ENCODE data around the gene GPR135.

GPR135 gene, protein sequence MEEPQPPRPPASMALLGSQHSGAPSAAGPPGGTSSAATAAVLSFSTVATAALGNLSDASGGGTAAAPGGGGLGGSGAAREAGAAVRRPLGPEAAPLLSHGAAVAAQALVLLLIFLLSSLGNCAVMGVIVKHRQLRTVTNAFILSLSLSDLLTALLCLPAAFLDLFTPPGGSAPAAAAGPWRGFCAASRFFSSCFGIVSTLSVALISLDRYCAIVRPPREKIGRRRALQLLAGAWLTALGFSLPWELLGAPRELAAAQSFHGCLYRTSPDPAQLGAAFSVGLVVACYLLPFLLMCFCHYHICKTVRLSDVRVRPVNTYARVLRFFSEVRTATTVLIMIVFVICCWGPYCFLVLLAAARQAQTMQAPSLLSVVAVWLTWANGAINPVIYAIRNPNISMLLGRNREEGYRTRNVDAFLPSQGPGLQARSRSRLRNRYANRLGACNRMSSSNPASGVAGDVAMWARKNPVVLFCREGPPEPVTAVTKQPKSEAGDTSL

DNA sequence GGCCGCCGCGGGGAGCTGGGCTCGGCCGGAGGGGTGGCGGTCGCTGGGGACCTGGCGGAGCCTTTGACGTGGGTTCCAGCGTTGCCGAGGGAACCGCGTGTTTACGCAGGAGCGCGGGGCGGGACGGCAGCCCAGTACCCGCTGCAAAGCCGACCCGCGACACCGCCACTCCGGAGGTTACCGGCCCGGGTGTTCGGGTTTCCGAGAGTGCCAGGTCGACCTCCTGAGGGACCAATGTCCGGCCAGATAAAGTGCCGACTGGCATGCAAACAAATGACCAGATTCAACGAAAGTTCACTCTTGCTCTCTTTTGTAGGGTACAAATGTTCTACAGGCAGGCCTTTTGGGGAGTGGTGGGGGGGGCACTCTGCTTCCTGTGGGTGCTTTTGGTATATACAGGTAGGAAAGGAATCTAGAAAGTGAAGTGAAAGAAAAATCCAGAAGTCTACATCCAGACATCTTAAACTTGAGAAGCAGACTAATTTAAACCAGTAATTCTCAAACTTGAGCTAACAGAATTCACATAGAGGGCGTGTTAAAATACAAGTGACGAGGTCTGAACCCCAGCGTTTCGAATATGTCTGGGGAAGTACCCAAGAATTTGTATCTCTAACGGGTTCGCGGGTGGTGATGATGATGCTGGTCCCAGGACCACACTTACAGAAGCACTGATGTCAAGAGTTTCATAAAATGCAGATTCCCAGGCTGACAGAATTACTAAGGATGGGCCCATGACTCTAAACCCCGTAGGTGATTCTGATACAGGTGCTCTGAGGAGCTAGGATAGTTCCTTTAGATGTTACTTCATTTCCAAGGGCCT lies at the start of gene GPR135:
Gene GPR135, minus strand, starts transcription at position 65 of the 820 bp plus-strand sequence. CDS start 154 bp downstream, outside the sequence.
- DNase-seq = peak; percentile 13 to 15

DNA sequence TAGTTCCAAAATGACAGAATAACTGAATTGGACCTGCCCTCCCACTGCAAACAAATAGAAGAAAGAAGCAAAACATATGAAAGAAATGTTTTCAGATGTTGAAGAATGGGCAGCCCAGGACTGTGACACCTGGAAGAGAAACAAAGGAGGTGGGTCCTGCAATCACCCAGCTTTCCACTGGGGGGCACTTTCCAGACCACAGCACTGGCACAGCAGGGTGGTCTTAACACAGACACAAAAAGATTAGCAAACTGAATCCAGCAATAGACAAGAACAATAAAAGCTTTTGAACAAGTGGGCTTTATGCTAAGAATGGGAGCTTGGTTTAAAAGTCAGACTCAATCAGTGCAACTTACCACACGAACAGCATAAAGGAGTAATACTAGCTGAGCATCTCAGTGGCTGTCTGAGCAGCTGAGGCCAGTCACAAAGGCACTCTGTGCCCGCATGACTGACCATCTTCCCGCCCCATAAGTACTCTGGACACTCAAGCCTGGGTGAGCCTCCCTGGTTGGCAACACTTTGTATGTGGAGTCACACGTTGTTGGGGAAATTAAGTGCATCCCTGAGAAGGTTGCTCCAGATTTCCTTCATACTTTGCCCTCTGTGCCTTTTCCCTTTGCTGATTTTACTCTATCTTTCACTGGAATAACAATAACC lies 46.9 kb upstream of the GPR135 start:
- DNase-seq = no peak

DNA sequence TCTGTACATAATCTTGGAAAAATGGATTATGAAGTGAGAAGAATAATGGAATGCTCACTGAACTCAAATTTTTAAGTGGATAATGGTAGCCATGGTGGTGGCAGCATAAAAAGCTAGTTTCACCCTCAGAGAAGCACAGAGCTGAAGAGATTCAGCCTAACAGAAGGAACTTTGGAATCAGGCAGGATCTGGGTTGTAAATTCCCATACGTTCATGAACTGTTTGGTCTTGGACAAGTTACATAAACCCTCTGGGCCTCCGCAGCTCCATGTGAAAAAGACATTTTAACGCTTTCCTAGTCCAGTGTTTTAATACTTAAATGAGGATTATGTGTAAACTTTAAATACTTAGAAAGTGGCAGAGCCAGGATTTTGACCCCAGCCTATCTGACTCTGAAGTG lies 45.8 kb upstream of the GPR135 start:
- no peak for DNase-seq

DNA sequence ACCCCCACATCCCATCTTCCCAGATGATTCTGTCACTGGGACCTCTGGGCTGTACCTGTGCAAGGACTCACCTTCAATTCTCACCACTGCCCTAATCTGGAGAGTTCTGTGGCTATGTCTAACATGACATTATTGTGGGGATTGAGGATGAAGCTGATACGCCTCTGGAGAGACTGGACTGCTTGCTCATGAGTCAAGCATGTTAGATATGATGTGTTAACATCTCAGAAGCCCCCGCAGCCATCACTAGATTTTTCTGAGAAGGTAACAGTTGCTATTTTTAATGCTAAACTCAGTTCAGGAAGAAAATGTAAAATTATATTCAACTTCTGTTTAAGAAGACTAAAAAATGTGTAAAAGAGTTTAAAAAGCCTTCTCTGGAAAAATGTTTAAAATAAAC lies 44.8 kb upstream of the GPR135 start:
- DNase-seq = no peak

DNA sequence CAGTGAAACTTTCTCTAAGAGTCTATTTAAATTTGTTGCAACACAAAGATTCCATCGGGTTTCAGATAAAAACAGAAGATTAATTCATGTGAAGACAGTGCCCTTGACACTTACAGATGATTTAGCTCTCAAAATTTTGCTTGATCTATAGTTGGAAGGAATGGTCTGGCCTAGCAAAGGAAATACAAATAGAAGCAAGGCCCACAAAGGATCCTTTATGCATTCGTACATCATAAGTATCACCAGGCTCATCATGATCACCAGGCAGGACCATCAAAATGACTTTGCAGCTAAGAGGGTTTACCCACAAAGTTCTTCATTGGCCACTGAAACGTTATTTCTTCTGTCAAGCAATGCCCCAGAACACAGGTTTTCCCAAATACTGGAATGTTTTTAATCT lies 43.9 kb upstream of the GPR135 start:
- DNase-seq = no peak

DNA sequence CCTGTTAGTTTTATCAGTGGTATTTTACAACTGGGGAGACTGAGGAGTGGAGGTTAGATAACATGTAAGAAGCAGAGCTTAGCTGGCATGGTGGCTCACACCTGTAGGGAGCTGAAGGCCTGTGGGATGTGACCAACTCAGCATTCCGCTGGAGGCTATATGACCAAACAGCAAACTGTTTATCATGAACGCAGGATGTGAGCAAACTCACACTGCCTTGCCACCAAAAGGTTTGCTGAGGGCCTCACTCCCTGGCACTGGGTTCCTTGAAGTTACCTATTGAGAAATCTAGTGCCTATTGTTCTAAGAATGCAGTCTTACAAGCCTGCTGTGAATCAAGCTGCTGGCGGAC lies 42.5 kb upstream of the GPR135 start:
- no peak for DNase-seq

DNA sequence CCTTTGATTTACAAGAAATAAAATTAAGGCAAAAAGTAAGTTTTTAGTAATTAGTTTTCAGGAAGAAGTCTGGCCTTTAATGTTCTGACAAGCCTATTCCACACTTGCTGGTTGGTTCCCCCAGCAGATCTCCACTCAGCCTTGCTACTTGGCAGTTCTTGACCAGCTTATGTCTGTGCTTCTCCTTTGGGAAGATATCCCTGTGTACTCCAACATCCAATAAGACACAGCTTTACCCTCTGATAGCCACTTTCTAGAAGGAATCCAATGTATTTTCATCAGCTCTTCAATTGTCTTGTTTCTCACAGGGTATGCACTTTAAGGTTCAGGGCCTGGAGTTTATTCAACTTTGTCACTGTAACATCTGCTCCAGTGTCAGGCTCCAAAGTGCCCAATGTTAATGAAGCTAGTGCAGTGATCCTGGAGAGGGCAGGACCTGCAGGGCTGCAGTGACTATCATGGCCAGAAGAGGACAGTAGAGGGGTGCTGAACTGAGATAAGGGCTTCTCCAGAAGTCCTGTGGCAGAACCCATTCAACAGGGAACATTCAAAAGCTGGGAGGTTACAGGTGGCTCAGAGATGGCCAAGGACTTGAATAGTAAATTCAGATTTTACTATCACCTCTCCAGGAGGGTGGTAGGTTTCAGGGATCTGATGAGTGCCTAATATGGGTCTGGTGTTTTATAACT lies 42.0 kb upstream of the GPR135 start:
- peak; percentile 31 for DNase-seq

DNA sequence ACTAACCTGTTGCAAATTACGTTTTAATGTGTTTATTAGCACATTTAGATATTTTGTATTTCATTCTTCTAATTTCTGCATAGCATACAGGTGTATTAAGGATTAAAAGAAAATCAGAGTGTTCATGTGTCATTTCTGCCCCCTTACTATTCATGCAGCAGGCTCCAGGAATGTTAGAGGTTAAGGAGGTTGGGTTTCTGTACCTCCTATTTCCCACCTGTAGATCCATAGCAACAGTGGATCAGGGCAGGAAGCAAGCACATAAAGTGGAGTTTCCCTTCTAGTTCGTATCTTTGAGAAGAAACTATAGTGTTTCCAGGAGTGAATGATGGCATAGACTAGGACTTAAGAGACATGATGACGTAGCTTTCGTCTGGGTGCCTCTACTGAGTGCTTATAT lies 38.1 kb upstream of the GPR135 start:
- DNase-seq = no peak

DNA sequence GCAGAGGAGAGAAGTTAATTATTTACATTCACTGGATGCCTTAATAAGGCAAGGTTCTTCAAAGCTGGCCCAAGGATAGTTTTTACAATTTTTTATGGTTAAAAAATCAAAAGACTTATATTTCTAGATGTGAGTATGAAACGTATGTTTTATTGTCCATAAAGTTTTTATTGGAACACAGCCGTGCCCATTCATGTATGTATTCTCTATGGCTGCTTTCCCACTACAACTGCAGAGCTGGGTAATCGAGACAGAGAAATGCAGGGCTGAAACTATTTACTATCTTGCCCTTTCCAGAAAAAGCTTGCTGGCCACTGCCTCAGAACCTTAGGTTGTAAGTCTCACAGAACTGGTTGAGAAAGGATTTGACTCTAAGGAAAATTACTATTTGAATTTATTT lies 35.6 kb upstream of the GPR135 start:
- no peak for DNase-seq

DNA sequence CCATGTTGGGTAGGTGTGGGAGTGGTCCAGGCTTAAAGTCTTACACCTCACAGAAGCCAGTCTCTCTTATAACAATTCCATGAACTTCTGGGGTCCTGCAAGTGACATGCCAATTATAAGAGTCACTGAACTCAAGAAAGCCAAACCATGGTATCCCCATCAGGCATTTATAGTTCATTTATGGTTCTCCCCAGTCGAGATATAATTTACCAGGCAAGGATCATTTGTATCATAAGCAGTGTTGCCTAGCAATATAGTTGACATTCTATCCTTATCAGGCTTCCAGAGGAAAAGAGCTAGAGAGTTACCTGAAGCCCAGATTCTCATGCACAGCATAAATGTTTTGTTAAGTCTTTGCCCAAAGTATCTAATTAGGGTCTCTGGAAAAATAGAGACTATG lies 27.2 kb upstream of the GPR135 start:
- no peak for DNase-seq

DNA sequence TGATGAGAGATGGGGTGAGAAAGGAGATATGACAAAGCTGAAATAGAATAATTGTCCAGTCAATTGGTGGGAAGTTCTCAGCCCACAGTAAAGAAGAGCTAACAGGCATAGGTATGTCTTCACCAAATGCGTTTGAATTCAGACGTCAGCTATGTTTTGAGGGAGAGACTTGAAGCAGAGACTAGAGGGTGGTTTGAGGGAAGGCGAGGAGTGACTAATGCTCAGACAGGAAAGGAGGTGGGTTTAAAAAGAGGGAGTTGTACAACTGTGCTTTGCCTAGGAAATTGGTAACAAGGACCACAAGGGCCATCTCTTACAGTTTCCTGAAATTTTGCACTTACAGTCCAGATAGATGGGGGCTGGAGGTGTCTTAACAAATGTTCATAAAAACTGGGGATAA lies 25.6 kb upstream of the GPR135 start:
- DNase-seq = no peak

DNA sequence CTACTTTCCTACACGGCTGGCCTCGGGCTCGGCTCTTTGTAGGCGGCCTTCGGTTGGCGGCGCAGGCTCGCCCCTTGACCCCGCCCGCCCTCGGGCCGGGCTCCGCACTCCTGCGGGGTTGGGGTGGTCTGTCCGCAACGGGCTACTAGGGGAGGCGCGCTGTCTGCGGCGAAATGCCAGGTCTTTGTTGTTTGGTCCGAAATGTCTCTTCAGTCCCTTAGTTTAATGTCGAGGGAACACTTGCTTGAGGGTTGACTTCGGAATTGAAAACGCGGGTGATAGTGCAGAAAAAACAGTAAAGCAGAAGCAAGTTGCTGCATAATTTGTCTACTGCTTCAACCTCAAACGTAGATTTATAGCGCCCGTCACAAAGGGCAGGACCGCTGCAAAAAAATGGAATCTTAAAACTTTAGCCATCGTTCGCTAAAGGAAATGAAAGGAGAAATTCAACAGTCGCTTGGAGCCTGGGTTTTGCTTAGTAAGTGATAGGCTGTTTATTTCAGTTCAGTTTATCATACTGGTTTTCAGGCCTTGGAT lies 19.5 kb upstream of the GPR135 start:
- no peak for DNase-seq

DNA sequence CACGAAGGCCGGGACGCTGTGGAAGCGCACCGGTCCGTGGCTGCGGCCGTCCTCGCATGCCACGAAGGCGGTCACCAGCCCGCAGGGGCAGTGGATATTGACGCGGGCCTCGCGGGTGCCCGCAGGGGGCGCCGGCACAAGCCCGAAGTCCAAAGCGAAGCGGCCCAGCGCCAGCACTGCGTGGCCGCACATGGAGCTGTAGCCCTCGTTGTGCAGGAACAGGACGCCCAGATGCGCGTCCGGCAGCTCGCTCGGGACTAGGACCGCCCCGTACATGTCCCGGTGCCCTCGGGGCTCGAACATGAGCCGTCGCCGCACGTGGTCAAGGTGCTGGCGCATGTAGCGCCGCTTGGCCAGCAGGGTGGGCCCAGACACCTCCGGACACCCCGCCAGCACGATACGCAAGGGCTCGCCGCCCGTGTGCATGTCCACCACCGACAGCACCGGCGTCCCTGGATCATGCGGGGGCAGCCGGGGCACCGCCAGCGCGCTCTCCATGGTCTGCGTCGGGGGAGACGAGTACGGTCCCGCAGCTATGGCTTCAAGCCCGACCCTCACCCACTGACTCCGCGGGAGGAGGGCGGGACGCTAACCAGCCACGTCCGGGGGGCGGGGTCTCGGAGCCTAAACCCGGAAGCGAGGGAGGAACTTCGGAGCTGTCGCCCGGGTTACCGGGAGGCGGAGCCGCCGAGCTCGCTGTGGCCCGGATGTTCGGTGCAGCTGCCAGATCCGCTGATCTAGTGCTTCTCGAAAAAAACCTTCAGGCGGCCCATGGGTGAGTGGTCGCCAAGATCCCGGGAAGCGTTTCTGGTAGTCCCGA lies 18.8 kb upstream of the GPR135 start, which contains the start of the genes JKAMP and L3HYPDH:
Gene JKAMP, plus strand, starts transcription at position 699 of the 820 bp plus-strand sequence. Its CDS starts 73 bp downstream, at position 772.
Gene L3HYPDH, minus strand, starts transcription at position 590 of the 820 bp plus-strand sequence. Its CDS starts 92 bp downstream, at position 498.
- DNase-seq = peak; percentile 99

DNA sequence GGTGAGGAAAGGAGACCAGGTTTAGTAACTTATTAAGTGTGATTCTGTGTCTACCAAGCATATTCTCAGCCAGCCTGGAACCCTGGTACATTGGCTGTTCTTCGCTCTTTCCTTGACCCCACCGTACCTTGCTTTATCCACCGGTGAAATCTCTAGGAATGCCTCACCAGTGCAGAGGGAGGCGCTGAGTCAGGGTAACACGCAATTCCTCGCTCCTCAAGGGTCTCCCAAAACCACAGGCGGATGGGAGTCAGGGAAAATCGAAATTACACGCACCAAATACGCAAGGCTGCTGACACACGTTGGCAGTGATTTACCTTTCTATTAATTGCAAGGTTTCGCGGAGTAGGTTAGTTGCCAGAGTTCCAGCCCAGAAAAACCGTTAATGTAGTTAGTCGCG lies 18.2 kb upstream of the GPR135 start:
- DNase-seq = no peak

DNA sequence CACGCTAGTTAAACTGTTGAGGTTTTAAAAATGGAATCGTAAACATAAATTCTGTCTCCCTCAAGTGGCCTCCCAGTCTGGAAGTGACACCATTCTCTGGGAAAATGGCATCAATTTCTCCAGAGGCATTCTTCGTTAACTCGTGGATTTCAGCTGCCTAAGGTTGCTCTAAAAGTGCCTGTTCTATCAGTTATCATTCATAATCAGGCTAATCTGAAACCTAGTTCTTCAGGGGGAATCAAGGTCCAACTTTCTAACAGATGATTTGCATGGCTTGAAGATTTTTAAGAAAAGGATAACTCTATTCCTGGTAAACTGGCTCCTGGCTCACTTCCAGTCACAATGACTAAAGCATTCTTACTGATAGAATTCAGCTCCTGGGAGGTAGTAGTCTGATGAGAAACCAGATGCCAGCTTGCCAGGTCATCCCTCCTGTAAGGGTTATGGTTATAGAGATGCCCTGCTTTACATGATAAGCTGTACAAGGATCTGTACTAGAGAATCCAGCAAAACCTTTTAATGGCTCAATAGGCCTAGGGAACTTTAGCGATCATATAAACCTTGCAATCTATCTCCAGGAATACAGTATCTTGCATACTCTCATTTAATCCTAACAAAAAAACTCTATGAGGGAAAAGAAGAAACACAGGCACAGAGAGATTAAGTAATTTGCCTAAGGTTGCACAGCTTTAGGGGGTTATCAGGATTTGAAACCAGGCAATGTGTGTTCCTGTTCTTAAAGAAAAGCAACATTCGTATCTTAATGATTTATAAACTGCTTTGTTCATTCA lies 17.6 kb upstream of the GPR135 start:
- DNase-seq = no peak

DNA sequence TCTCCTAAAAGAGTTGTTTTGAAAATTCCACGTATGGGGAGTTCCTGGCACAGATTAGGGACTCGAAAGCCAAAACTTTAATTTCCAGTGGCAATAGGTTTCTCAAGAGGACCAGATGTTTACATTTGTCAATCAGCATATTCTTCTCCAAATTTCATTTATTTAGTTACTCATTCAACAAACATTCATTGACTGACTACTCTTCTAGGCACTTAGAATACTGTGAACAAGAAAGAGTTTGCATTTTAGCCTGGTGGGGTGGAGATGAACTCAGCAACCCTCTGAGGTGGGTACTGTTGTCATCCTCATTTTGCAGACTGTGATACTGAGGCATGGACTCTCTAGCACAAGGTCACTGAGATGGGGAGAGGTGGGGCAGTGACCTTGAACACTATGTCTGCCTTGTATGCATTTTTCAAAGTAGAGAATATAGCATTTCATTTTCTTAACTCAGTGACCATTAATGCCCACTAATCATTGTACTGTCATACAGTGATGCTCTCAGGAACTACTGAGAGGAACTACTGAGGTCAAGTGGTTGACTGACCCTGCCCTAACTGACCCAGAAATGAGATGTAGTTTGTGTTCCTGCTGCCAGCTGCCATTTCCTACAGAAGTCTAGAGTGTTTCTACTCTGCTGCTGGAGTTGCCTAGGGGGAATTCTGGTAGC lies 16.8 kb upstream of the GPR135 start:
- no peak for DNase-seq

DNA sequence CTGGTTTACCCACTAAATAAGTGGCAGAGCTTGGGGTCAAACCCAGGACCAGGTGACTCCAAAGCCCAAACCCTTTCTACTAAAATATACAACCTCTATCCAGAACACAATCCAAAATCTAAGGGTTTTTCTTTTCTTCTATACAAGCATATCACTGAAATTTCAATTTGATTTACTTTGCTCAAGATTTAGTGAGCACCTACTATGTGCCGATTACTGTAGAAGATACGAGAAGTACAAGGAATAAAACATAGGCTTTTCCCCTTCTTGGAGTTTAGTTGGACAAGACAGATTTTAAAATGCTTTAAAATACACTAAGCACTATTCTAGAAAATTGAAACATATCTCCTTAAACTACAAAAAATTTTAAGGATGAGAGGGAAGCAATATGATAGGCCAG lies 16.2 kb upstream of the GPR135 start:
- DNase-seq = no peak

DNA sequence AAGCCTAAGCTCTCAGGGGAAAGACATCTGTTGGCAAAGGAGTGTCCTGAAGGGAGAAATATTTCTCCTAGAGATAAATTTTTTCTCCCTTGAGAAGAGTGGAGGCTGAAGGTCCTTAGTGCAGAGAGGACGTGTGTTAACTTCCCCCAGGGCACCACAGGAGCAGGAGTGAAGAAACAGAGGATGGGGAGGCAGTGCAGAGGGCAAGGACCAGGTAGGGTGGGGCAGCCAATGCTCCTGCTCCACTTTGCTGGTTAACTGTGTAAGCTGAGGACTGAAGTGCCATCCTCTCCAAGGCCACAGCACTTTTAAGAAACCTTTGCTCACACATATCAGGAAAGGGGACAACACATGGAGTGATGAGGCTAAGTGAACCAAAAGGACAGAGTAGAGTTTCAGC lies 15.0 kb upstream of the GPR135 start:
- no peak for DNase-seq

DNA sequence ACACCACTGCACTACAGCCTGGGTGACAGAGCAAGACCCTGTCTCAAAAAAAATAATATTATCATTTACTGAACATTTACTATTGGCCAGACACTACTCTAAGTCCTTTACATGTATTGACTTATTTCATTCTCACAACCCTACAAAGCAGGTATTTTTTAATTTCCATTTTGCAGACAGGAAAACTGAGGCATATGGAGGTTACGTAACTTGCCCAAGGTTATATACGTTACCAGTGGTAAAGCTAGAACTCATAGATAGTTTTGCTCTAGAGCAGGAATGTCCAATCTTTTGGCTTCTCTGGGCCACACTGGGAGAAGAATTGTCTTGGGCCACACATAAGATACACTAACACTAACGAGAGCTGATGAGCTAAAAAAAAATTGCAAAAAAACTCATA lies 13.4 kb upstream of the GPR135 start:
- DNase-seq = no peak

DNA sequence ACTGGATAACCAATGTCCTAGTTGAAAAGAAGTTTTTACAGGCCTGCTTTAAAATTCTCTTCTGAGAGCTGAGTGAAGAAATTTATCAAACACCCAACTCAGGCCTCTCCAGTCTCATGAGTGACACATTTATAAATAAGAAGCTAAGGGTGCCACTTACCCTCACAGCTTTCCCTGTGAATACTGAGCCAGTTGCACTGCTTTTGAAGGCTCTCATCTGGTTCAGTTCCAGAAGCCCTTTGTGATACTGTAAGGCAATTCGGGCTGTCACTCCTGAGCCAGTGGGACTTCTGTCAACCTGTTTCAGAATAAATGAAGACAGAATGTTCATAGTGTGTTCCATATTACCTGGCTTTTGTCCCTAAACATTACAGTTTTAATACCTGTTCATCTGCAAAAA lies 10.5 kb upstream of the GPR135 start:
- DNase-seq = no peak
